Stimulated activated CD8-positive, alpha-beta memory T cell treated with anti-CD3 and anti-CD28 coated beads, Interleukin-15, amount 100 ng/mL, for 4 hours (primary cell): ENCODE data around the gene MAGEH1.

Experiments used
- DNase-seq, 2 donors: peaks; one replicate each; pipeline ENCODE4 v3.0.0-alpha.2; 2020; ENCODE audit warnings: low read depth in 2 of 2

Gene MAGEH1

GRCh38 chrX:55490121-55490520 is 38.2 kb downstream of the MAGEH1 start:
- no peak for DNase-seq

- DNase-seq: no peak
Observed at GRCh38 chrX:55490974-55491373, 39.0 kb downstream of the MAGEH1 start.
